22Rv1 (cell line): ENCODE measurements around the gene OR4F17.
"Not testable (repeated sequence)": the region's sequence is repeated elsewhere in the genome, so short reads cannot be mapped to it uniquely, and the experiment has no call there.

Experiments used
- H3K27ac ChIP-seq: fragments of 450-650 bp; 2 replicates; pipeline ENCODE4 v1.5.1; 2017

Gene OR4F17

DNA sequence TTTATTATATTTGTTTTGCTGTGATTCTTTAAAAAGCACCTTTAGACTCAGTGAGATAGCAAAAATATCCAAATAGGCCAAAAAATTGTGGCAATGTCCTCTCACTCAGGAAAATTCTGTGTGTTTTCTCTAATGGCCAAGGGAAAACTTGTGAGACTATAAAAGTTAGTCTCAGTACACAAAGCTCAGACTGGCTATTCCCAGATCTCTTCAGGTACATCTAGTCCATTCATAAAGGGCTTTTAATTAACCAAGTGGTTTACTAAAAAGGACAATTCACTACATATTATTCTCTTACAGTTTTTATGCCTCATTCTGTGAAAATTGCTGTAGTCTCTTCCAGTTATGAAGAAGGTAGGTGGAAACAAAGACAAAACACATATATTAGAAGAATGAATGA, at the start of gene OR4F17:
OR4F17 (plus strand) TSS at position 301 of the 400 bp plus-strand sequence. CDS start 3,575 bp downstream, outside the sequence.
- not testable (repeated sequence) for H3K27ac ChIP-seq

- not testable (repeated sequence) for H3K27ac ChIP-seq
Measured at GRCh38 chr19:70793-71192, 36.1 kb upstream of the OR4F17 start.

DNA sequence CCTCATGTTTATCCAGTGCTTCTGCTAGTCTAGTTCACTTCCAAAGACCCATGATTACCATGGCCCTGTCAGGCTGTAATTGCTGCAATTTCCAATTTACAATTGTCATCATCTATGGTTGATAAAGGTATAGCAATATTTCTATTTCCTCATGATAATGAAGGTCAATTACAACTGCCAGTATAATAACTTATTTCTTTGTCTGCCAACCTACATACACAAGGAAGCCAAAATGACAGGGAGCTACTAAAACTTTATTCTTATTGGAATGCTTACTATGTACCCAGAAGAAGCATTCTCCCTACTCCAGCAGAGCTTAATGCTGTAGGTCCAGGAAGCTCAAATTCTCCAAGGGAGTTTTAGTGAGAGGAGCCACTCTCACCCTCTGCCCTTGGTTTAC, 24.0 kb upstream of the OR4F17 start:
- not testable (repeated sequence) for H3K27ac ChIP-seq

GRCh38 chr19:83626-84025, 23.3 kb upstream of the OR4F17 start:
- H3K27ac ChIP-seq, result not testable (repeated sequence)

DNA sequence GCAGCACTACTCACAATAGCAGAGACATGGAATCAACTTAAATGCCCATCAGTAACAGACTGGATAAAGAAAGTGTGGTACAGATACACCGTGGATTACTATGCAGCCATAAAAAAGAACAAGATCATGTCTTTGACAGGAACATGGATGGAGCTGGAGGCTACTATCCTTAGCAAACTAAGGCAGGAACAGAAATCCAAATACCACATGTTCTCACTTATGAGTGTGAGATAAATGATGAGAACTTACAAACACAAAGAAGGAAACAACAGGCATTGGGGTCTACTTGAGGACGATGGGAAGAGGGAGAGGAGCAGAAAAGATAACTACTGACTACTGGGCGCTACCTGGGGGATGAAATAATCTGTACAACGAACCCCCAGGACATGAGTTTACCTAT, 16.2 kb upstream of the OR4F17 start:
- not testable (repeated sequence) for H3K27ac ChIP-seq

DNA sequence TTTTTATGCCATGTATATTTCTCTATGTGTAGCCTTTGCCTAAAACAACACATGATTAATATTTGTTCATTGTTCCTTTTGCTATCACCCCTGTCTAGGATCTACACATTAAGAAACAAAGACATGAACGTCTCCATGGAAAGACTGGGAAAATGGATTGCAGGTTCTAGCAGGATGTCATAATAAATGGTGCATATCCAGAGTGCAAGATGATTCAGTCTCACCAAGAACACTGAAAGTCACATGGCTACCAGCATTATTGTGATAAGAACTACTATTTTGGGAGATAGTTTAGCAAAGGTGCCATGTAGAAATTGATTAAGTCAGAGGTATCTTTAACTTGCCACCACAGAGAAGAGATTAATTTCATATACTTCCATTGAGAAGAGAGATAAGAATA, 12.1 kb upstream of the OR4F17 start:
- not testable (repeated sequence) for H3K27ac ChIP-seq

DNA sequence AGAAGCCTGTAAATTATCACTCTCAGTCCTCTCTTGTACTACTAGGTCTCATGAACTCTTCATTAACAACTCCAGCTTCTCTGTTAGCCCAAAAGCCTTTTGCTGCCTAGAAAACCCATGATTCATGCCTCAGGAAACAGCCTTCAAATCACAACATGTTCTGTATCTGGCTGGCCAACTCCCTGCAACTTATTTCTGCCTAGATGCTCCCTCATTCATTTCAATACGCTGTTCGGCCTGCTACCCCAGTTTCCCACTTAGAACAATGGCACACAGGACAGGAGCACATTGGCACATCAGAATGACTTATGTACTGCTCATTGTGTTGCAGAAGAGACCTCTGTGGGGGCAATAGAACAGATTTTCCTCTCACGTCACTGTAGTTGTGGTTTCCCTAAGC, 9.3 kb upstream of the OR4F17 start:
- H3K27ac ChIP-seq, result not testable (repeated sequence)

GRCh38 chr19:120443-121140, 13.7 kb downstream of the OR4F17 start:
- not testable (repeated sequence) for H3K27ac ChIP-seq
